CD4-positive, alpha-beta T cell treated with Interleukin-2 at 100 ng/mL for 4 hours (primary cell): Measurements from ENCODE around the gene PPCDC.

Experiments used
- DNase-seq: peaks from one replicate; pipeline ENCODE4 v3.0.0-alpha.2; 2020; ENCODE audit warnings: low spot score

The PPCDC gene, protein sequence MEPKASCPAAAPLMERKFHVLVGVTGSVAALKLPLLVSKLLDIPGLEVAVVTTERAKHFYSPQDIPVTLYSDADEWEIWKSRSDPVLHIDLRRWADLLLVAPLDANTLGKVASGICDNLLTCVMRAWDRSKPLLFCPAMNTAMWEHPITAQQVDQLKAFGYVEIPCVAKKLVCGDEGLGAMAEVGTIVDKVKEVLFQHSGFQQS

DNA sequence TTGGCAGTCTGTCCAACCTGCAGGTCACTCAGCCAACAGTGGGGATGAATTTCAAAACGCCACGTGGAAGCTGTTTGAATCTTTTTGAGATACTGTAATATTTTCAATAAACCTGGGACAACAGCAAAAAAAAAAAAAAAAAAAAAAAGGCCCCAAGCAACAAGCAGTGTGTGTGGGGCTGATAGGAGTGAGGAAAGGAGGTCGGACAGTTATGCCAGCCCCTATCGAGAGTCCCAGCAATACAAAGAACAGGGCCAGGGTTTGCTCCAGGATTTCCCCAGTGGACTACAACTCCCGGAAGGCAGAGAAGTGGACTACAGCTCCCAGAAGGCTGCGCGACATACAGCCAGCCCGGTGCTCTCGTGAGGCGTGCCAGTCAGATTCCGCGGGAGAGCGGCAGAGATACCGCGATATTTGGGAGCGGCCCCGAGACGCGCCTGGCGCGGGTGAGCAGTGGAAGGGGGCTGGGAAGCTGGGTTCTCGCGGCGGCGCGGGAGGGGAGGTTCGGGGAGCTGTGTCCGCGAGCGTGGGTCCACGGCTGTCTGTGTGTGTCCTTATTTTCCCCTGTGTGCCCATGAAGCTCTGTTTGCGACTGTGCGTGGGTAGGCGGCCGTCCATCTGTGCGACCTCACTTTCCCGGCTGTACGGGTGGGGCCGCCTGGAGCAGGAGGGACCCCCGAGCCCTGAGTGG is at the start of gene PPCDC:
TSS of gene PPCDC (plus strand) at position 410 of the 691 bp plus-strand sequence. CDS start 4,729 bp downstream, outside the sequence.
- peak; percentile 95 for DNase-seq

DNA sequence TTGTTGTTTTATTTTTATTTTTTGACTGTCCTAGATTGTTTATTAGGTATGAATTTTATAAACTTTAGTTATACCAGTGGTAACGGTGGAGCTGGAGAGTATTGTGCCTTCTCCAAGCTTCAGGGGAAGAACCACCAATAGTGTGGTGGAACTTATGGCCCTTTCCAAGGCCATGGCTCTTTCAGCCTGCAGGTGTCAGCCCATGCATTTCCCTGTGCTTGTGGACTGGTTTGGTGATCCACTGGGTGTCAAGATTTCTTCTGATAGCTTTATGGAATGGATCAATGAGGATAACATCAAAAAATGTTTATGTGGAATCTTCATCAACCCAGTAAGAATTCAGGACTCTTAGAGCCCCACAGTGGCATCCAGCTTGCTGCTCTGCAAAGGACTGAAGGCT is 47.2 kb upstream of the PPCDC start:
- no peak for DNase-seq

DNA sequence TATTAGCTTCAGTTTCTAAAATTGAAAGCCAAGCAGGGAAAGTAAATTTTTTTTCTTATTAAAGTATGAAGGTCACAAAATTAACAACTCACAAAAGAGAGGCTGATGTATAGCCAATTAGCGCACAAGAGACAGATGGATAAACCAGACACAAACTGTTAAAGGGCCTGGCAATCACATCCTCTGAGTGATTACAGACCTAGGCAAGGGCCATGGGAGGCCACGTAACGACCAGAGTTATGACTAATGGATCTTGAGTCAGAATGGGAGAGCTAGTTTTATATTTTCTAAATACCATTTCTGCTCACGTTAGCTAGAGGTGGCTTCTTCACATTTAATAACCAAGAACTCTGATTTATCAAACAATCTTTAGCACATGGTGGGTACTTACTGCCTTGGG is 45.8 kb upstream of the PPCDC start:
- DNase-seq = no peak

DNA sequence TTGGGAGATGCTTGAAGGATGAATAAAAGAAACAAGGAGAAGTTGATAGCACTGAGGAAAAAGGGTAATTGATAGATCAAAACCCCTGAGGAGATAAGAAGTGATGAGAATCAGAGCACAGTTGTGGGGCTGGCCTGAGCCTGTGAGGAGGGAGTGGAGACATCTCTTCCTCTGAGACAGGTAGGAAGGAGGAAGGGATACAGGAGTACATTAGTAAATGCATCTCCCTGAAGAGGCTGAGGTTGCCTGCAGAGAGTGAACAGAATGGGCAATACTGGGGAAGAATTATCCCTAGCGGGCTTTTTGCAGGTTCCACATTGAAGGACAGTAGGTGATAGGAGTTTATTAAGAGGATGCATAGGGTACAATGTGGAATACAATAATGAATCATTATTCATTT is 45.3 kb upstream of the PPCDC start:
- no peak for DNase-seq

DNA sequence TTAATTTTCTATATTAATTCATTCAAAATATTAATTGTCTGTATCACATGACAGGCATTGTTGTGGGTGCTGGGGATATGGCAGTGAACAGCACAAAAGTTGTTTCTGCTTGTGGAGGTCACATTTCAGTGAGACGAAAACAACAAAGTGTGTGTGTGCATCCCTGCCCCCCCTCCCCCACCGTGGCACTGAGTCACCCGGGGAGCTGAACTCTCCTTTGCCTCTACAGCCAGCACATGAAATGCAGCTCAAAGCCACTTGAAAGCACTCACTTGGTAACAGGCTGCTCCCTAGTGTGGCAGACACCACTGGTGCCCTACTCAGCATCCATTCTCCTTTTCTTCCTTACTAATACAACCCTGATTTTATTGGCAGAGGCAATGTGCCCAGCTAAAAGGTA is 44.9 kb upstream of the PPCDC start:
- DNase-seq = peak; percentile 26

DNA sequence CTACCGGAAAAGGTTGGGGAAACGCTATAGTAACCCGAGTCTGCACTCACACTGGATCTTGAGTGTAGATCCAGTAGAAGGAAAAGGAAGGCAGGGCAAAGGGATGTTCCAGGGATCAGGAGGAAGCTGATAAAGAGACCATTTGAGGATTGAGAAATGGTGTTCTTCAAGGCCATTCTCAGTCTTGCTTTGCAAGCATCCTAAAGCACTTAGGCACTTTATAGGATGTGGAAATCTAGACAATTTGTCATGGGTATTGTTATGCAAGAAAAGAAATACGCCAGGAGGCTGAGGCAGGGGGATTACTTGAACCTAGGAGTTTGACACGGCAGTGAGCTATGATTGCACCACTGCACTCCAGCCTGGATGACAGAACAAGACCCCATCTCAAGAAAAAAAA is 41.2 kb upstream of the PPCDC start:
- no peak for DNase-seq

DNA sequence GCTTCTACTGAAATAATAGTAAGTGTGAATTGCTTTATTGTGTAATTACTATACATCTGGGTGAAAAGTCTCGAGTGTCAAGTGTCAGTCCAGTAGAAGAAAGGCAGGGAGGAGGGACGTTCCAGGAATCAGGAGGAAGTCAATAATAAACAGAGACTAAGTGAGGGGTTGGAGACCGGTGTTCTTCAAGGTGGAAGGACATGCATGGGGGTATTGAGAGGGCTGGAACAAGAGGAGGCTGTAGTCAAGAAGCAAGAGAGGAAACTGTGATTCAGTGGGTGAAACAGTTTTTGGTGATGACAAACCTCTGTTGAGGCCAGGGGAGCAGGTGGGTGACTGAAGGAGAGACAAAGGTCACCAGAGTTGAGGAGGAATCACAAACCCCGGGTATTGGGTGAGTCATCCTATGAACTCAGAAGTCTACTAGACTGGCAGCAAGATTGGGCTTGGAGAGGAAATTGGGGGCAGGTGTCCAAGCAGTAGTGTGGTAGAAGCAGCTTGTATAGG is 39.6 kb upstream of the PPCDC start:
- no peak for DNase-seq

DNA sequence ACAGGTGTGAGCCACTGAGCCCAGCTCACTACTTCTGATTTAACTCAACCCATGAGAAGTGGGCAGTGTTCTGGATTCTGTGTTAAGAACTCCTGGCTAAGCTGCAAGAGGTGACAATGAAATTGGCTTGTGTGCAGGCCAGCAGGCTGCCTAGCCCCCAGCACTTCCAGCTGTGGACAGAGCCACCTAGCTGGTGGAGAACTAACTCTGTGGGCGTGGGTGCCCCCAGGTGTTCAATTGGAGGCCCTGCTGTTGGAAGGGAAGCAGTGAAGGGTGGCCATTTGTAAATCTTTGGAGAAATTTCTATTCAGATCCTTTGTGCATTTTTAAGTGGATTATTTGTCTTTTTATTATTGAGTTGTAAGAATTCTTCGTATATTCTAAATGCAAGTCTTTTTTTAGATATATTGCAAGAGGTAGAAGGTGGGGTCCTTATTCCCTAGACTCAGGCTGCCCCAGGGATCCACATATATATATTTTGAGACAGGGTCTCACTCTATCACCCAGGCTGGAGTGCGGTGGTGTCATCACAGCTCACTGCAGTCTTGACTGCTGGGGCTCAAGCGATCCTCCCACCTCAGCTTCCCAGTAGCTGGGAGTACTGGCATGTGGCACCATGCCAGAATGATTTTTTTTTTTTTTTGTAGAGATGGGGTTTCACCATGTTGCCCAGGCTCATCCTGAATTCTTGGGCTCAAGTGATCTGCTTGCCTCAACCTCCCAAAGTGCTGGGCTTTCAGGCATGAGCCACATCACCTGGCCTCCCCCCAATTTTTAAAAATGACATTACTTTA is 35.2 kb upstream of the PPCDC start:
- no peak for DNase-seq

DNA sequence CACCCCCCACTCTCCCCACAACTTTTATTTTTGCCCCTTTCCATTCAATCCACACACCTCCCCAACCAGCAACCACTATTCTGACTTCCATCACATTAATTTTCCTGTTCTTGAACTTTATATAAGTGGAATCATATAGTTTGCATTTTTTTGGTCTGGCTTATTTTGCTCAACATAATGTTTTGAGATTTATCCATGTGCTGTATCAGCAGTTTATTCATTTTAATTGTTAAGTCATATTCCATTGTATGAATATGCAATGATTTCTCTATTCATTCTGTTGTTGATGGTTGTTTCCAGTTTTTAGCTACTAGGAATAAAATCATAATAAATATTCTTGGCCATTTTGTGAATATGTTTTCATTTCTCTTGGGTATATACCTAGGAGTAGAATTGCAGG is 33.9 kb upstream of the PPCDC start:
- DNase-seq = no peak

DNA sequence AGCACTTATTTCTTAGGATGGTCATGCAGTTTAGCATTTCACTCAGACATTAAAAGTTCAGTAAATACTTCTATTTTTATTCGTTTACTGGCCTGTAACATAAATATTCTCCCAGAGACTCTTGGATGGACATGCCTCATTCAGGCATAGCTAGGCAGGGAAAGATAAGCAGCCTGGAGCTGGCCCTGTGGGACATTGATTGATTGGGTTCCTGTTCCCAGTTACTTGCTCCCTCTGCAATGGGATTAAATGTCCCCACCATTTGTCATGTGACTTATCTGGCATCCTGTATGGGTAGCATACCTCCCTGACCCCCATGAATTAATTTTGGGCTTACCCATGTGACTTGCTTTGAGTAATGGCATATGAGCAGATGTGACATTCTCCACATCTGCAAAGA is 30.8 kb upstream of the PPCDC start:
- no peak for DNase-seq

DNA sequence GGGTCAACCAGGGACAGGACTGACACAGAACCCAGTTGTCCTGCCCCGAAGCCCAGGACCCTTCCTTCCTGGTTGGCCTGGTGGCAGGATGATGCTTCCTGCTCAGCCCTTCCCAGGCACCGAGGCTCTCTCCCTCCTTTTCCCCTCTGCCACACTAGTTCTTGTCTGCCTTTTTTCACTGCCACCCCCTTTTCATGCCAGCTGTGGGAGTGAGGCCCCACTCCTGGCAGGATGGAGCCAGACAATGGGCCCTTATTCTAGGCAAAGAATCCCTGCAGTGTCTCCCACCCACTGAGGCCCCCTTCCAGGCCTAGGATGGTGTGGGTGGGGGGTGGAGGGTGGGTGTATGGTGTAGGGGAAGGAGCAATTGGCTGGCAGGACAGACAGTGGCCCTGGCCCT is 29.2 kb upstream of the PPCDC start:
- DNase-seq = no peak

DNA sequence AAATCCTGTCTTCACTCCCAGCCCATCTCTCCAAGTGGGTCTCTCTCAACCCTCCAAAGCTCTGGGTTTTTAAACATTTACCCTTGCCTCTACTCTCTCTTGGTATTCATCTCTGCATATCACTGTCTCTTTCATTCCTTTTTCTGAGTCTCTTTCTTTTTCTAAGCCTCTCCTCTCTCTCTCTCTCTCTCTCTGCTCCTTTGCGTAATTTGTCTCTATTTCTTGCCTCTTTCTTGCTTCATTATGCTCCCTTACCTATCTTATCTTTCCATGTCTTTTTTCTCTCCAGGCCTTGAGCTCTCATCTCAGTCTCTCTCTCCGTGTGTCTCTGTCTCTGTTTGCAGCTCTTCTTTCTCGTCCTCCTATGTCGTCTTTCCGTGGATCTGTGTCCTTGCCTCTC is 28.7 kb upstream of the PPCDC start:
- no peak for DNase-seq

DNA sequence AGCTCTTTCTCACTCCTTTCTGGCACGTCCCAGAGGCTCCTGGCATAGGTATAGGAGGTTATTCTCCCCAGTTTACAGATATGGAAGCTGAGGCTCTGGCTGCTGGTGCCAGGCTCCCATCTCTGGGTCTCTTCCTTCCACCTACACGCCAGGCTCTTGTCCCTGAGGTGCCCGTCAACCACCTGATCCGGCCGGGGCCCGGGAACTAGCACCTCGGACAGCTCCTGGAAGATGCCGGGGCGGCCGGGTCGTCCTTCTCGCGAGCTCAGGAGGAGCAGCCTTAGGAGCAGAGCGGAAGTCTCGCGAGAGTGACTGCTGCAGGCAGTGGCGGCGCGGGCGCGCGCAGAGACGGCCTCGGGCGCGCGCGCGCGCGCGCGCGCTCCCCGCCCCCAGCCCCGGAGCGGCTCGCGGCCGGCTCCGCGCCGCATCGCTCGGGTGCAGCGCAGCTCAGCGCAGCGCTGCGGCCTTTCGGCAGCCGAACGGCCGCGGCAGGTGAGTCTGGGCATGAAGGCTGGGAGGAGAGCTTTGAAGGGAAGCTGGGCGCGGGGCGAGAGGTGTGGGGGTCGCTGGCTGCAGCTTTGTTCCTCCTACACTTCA is 28.1 kb upstream of the PPCDC start, which contains the start of gene SCAMP5:
TSS of gene SCAMP5 (plus strand) at position 382 of the 597 bp plus-strand sequence. CDS start 16,277 bp downstream, outside the sequence.
- DNase-seq = peak; percentile 88

DNA sequence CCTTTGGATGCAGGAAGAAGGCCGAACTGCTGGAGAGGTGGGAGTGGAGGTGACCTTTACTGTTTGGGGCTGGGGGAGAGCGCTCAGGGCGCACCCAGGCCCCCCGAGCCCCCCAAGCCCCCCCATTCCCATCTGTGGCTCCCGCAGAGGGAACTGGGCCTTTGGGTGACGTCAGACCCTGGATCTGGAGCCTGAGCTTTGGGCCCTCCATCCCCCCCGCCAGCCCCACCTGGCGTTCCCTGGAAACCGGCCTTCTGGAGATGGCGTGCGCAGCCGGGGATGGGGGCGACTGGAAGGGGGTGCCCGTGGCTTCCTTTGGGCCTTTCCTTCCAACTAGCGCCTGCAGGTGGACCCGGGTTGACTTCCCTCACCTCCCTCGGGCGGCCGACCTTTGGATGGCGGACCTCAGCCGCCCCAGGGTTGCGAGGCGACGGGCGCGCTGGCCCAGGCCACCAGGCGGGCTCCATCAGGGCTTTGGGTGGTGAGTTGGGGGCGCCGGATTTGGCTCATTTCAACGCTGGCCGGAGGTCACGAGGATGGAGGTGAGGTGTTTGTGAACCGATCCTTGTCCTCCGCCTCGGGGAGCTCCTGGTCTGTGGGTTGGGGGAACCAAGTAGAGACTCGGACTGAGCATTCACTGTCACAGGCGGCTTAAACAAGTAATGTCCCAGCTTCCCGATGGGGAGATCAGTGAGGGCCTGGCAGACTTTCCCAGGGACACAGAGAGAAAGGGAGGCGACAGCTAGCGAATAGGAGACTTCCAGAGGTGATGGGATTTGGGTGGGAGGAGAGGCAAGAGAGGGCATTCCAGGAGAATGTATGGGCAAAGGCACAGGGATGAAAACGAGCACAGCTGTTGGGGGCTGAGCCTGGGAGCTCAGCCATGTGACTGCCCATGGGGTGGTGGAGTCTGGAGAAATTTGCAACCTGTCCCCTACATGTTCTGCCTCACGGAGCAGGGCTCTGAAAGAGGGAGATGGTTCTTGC is 27.3 kb upstream of the PPCDC start:
- no peak for DNase-seq

DNA sequence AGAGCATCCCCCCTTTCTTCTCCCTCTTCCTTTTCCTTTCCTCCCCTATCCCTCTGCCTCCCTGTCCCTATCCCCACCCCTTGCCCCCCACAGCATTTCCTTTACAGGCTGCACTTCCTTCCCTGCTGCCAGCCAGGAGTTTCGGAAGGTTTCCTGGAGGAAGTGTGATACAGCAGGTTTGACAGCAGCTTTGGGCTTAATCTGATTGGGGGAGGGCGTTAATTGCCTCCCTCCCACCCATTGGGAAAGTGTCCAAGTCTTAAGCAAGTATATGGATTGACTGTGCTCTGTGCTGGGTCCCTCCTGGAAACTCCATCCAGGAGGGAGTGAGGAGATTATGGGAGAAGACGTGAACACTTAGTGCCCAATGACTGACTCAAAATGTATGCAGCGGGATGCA is 26.2 kb upstream of the PPCDC start:
- no peak for DNase-seq

DNA sequence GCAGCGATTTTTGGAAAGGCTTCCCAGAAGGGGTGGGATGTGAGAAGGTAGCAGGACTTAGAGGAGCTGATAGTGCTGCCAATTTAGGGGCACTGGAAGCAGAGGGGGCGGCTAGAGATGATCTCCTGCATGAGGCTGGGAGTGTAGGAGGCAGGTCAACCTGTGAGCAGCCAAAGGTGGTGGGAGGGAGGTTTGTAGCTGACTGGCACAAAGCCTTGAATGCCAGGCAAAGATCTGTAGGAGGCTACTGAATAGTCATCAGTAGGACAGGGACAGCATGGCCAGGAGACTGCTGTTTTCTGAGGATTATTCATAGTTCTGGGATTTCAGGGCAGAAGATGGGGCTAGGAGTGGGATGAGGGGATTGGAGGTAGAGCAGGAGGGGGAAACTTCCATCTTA is 25.8 kb upstream of the PPCDC start:
- DNase-seq = no peak

DNA sequence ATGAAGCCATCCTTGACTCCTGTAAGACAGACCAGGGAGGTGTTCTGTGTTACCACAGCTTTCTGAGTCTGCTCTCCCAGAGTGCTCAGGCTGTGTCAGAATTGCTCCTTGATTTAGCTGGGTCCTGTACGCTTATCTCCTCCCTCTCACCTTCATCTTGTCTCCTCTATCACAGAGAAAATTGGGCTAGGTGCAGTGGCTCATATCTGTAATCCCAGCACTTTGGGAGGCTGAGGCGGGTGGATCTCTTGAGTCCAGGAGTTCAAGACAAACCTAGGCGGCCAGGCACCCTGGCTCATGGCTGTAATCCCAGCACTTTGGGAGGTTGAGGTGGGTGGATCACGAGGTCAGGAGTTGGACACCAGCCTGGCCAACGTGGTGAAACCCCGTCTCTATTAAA is 22.1 kb upstream of the PPCDC start:
- DNase-seq = no peak

DNA sequence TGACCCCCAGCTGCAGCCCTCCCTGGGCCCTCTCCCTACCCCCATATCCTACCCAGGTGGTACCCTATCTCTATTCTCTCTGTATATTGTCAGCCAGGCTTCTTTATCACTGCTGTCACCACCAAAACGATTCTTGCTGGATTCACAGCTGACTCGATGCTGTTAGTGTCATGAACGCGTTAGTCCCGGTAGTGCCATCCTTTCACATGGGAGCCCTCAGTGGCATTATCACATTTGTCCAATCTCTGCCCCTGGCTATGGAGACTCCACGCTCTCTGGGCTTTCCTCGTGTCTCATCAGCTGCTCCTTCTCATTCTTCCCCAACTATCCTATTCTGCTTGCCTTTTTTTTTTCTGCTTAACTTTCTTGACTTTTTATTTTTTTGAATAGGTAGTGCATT is 21.0 kb upstream of the PPCDC start:
- DNase-seq = no peak

DNA sequence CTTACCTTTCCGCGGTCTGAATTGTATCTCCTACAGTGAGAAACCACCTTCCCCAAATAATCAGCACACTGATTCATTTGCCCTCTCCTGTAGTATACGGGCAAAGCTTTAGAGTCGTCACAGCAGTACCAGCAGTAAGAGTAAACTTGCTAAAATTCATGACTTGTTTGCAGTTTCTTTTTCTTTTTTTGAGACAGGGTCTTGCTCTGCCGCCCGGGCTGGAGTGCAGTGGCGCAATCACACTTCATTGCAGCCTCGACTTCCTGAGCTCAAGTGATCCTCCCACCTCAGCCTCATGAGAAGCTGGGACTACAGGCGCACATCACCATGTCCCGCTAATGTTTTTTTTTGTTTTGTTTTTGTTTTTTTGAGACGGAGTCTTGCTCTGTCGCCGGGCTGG is 16.2 kb upstream of the PPCDC start:
- DNase-seq = no peak

DNA sequence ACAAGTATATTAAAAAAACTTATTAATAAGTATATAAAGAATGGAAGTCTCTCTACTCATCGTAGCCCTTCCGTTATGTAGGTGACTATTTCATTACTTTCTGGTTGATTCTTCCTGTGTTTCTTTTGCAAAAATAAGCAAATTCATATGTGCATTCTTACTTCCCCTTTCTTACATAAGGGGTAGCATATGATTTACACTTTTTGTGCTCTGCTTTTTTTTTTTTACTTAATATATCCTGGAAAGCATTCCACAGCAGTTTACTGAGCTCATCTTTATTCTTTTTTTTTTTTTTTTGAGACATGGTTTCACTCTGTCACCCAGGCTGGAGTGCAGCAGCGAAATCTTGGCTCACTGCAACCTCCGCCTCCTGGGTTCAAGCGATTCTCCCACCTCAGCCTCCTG is 15.2 kb upstream of the PPCDC start:
- DNase-seq = no peak

DNA sequence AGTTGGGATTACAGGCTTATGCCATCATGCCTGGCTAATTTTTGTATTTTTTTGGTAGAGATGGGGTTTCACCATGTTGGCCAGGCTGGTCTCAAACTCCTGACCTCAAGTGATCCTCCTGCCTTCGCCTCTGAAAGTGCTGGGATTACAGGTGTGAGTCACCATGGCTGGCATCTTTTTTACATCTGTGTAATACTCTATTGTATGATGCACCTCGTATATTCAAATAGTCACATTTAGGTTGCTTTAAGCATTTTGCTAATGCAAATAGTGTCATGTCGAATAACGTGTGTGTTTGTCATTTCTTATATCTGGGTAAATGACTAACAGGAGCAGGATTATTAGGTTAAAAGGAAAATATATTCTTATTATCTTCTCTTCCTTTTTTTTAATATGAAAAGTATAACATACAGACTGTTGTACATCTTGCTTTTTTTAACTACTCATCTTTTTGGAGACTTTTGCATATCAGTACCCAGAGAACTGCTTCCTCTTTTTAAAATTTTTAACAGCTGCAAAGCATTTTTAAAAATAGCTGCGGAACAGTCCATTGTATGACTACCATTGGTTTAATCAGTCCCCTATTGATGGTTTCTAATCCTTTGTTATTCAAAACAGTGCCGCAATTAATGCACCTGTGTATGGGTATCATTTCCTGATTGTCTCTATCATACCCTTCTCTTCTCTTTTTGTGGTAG is 14.6 kb upstream of the PPCDC start:
- DNase-seq = no peak
